IMR-90 (cell line): ENCODE data around the gene PRAC2. TPM values are rescaled to one million over a fixed set of nuclear protein-coding genes. Genes with fewer than 3 reads are reported as not detected.

Experiments
- ATAC-seq: fragments of 200-7000 bp; cut with Tn5 transposase; 2 replicates; pipeline ENCODE4 v1.9.1; 2020; ENCODE audit warnings: low read depth, mild to moderate bottlenecking, moderate library complexity
- BruUV-seq: library from RNA; stranded (reverse); fragments of 400-500 nt; replicated peaks from 2 replicates; lab custom pipeline; 2021; lab: Mats Ljungman, UMichigan
- CTCF ChIA-PET: fragments of 300-600 bp; formaldehyde crosslinking; extraction: SDS; loops from one replicate; lab custom pipeline; 2021; ENCODE audit warnings: antibody characterized with exemption; lab: Yijun Ruan, JAX
- POLR2A ChIA-PET: fragments of 300-600 bp; sonication (Branson Sonifier 250); formaldehyde crosslinking; loops from one replicate; lab custom pipeline; 2022; ENCODE audit warnings: antibody characterized with exemption; ENCODE audit not compliant: unreplicated experiment; lab: Charles Lee
- DNase-seq: peaks from one replicate; pipeline ENCODE4 v3.0.0; 2013
- H2AFZ ChIP-seq: replicated peaks from 2 replicates; pipeline ENCODE3; 2013; ENCODE audit warnings: low read length, mild to moderate bottlenecking; ENCODE audit not compliant: poor library complexity
- H2AK5ac ChIP-seq: 2 replicates; pipeline ENCODE4 v1.6.1; 2013; ENCODE audit warnings: low read depth, low read length, inconsistent platforms
- H2AK9ac ChIP-seq: replicated peaks from 2 replicates; pipeline ENCODE3; 2013; ENCODE audit warnings: mild to moderate bottlenecking, low read depth, low read length, moderate library complexity; ENCODE audit not compliant: poor library complexity
- H2BK120ac ChIP-seq: 2 replicates; pipeline ENCODE4 v1.6.1; 2013; ENCODE audit warnings: low read depth, low read length, inconsistent platforms
- H2BK15ac ChIP-seq: 3 replicates; pipeline ENCODE4 v1.6.1; 2013; ENCODE audit warnings: low read depth, low read length, inconsistent platforms
- H2BK20ac ChIP-seq: 2 replicates; pipeline ENCODE4 v1.6.1; 2013; ENCODE audit warnings: low read depth, mild to moderate bottlenecking, inconsistent platforms, low read length, moderate library complexity
- H2BK5ac ChIP-seq: 2 replicates; pipeline ENCODE4 v1.6.1; 2013; ENCODE audit warnings: mild to moderate bottlenecking, low read depth, low read length, inconsistent platforms; ENCODE audit not compliant: poor library complexity, severe bottlenecking
- H3K14ac ChIP-seq: replicated peaks from 2 replicates; pipeline ENCODE4 v1.6.1; 2013; ENCODE audit warnings: low read depth, low read length, inconsistent platforms
- H3K18ac ChIP-seq: 2 replicates; pipeline ENCODE4 v1.6.1; 2013; ENCODE audit warnings: low read depth, low read length, control low read depth
- H3K23ac ChIP-seq: 2 replicates; pipeline ENCODE4 v1.6.1; 2013; ENCODE audit warnings: low read depth, low read length, inconsistent platforms
- H3K27ac ChIP-seq: 2 replicates; pipeline ENCODE4 v1.5.1; 2013; ENCODE audit warnings: mild to moderate bottlenecking, control low read depth, low read length; ENCODE audit not compliant: insufficient read depth
- H3K27me3 ChIP-seq: 2 replicates; pipeline ENCODE4 v1.6.1; 2013; ENCODE audit warnings: low read length; ENCODE audit not compliant: control insufficient read depth, insufficient read depth
- H3K36me3 ChIP-seq: 2 replicates; pipeline ENCODE4 v1.6.1; 2013; ENCODE audit warnings: low read length, mixed read lengths; ENCODE audit not compliant: control insufficient read depth, insufficient read depth
- H3K4ac ChIP-seq: 2 replicates; pipeline ENCODE4 v1.6.1; 2013; ENCODE audit warnings: low read depth, low read length, inconsistent platforms
- H3K4me1 ChIP-seq: 2 replicates; pipeline ENCODE4 v1.6.1; 2013; ENCODE audit warnings: low read length, mixed read lengths; ENCODE audit not compliant: control insufficient read depth, insufficient read depth
- H3K4me2 ChIP-seq: 2 replicates; pipeline ENCODE4 v1.6.1; 2013; ENCODE audit warnings: low read depth, mild to moderate bottlenecking, control low read depth, low read length, moderate library complexity
- H3K4me3 ChIP-seq: 2 replicates; pipeline ENCODE4 v1.5.1; 2013; ENCODE audit warnings: low read depth, mild to moderate bottlenecking, control low read depth, low read length, moderate library complexity; ENCODE audit not compliant: insufficient read depth
- H3K56ac ChIP-seq: 2 replicates; pipeline ENCODE4 v1.6.1; 2013; ENCODE audit warnings: low read length, inconsistent platforms; ENCODE audit not compliant: insufficient read depth; ENCODE audit errors: extremely low read depth
- H3K79me1 ChIP-seq, 2 experiments: 2 replicates each; pipeline ENCODE4 v1.6.1; 2013; ENCODE audit warnings: low read length in 2 of 2, inconsistent platforms in 1 of 2, low read depth in 1 of 2
- H3K9ac ChIP-seq: 2 replicates; pipeline ENCODE4 v1.6.1; 2013; ENCODE audit warnings: low read depth, low read length, control low read depth
- H3K9me1 ChIP-seq: 2 replicates; pipeline ENCODE4 v1.6.1; 2013; ENCODE audit warnings: low read length, inconsistent platforms; ENCODE audit not compliant: insufficient read depth
- H3K9me3 ChIP-seq: 2 replicates; pipeline ENCODE4 v1.6.1; 2013; ENCODE audit warnings: low read length; ENCODE audit not compliant: control insufficient read depth, insufficient read depth
- H4K20me1 ChIP-seq: 2 replicates; pipeline ENCODE4 v1.6.1; 2013; ENCODE audit warnings: low read length, inconsistent platforms; ENCODE audit not compliant: insufficient read depth
- H4K5ac ChIP-seq: 2 replicates; pipeline ENCODE4 v1.6.1; 2013; ENCODE audit warnings: mild to moderate bottlenecking, low read depth, low read length, control low read depth
- H4K8ac ChIP-seq, 2 experiments: 2 replicates each; pipeline ENCODE4 v1.6.1; 2013; ENCODE audit warnings: low read depth in 2 of 2, low read length in 2 of 2, control low read depth in 1 of 2, inconsistent platforms in 1 of 2
- H4K91ac ChIP-seq: 2 replicates; pipeline ENCODE4 v1.6.1; 2013; ENCODE audit warnings: low read depth, low read length, inconsistent platforms; ENCODE audit not compliant: insufficient read depth
- BHLHE40 ChIP-seq: fragments of 150-350 bp; IDR thresholded peaks from 2 replicates; pipeline ENCODE4 v1.6.1; 2016; ENCODE audit warnings: mild to moderate bottlenecking, low read depth, low read length
- CEBPB ChIP-seq: IDR thresholded peaks from 2 replicates; pipeline ENCODE4 v1.6.1; 2012; ENCODE audit warnings: low read depth, low read length, improper control_type of control experiment
- CHD1 ChIP-seq: IDR thresholded peaks from 2 replicates; pipeline ENCODE4 v1.6.1; 2012; ENCODE audit warnings: low read depth, low read length, improper control_type of control experiment
- FOS ChIP-seq: fragments of 150-350 bp; IDR thresholded peaks from 2 replicates; pipeline ENCODE4 v1.6.1; 2016; ENCODE audit warnings: low read depth, low read length
- MAFK ChIP-seq: IDR thresholded peaks from 2 replicates; pipeline ENCODE4 v1.6.1; 2012; ENCODE audit warnings: low read depth, low read length, improper control_type of control experiment
- MAZ ChIP-seq: IDR thresholded peaks from 2 replicates; pipeline ENCODE4 v1.6.1; 2012; ENCODE audit warnings: low read depth, mild to moderate bottlenecking, low read length, improper control_type of control experiment, moderate library complexity, borderline replicate concordance
- MXI1 ChIP-seq: IDR thresholded peaks from 2 replicates; pipeline ENCODE4 v1.6.1; 2012; ENCODE audit warnings: low read depth, mild to moderate bottlenecking, low read length, moderate library complexity, borderline replicate concordance
- NFE2L2 ChIP-seq: fragments of 150-350 bp; IDR thresholded peaks from 2 replicates; pipeline ENCODE4 v1.6.1; 2016; ENCODE audit warnings: low read depth, mild to moderate bottlenecking, low read length
- POLR2A ChIP-seq: IDR thresholded peaks from 2 replicates; pipeline ENCODE4 v1.6.1; 2012; ENCODE audit warnings: mild to moderate bottlenecking, low read depth, low read length
- RAD21 ChIP-seq: IDR thresholded peaks from 2 replicates; pipeline ENCODE4 v1.6.1; 2012; ENCODE audit warnings: low read length, improper control_type of control experiment
- RCOR1 ChIP-seq: IDR thresholded peaks from 2 replicates; pipeline ENCODE4 v1.6.1; 2012; ENCODE audit warnings: mild to moderate bottlenecking, low read length, improper control_type of control experiment; ENCODE audit not compliant: insufficient replicate concordance
- RFX5 ChIP-seq: IDR thresholded peaks from 2 replicates; pipeline ENCODE4 v1.8.0; 2012; ENCODE audit warnings: low read depth, mild to moderate bottlenecking, low read length, moderate library complexity
- SMC3 ChIP-seq: fragments of 150-350 bp; IDR thresholded peaks from 2 replicates; pipeline ENCODE4 v1.6.1; 2016; ENCODE audit warnings: low read depth, mild to moderate bottlenecking, antibody characterized with exemption, low read length, moderate library complexity
- USF2 ChIP-seq: fragments of 150-350 bp; IDR thresholded peaks from 2 replicates; pipeline ENCODE4 v1.6.1; 2017; ENCODE audit warnings: mild to moderate bottlenecking, antibody characterized with exemption, low read length, low read depth
- WGBS, 2 experiments: methylation state at CpG; one replicate each; pipeline versions ENCODE4 v1.1.5 to v1.1.7; 2013; ENCODE audit warnings: missing lambda C conversion rate in 2 of 2; ENCODE audit not compliant: insufficient read length in 1 of 2; ENCODE audit errors: extremely low coverage in 2 of 2; 5-methylcytosine and 5-hydroxymethylcytosine counted together
- dilution Hi-C: fragments of 300-500 bp; cut with HindIII; formaldehyde crosslinking; loops from one replicate; pipeline ENCODE4 v1.14.3; 2018; ENCODE audit warnings: low sequenced_read_pairs; ENCODE audit not compliant: unreplicated experiment
- in situ Hi-C: fragments of 300-500 bp; cut with MboI; formaldehyde crosslinking; loops from 3 replicates; pipeline ENCODE4 v1.14.3; 2019; ENCODE audit warnings: low sequenced_read_pairs, inconsistent platforms, mixed read lengths
- intact Hi-C: fragments of 100-400 bp; cut with micrococcal nuclease; formaldehyde crosslinking; loops from 2 replicates; pipeline ENCODE4 v1.10.0; 2022
- polyA plus RNA-seq, 3 experiments: library from polyadenylated mRNA; depleted of rRNA; stranded (reverse); fragments of >200 nt; gene quantifications; 2 replicates each; pipeline ENCODE4 v1.2.3, GENCODE V29; 2012; ENCODE audit warnings: low replicate concordance in 1 of 3
- total RNA-seq: library from RNA; depleted of rRNA; stranded (reverse); fragments of >200 nt; gene quantifications from 2 replicates; pipeline ENCODE4 v1.2.3, GENCODE V29; 2012
- TF ChIP-seq, protein P1 (sequence below): conservative IDR thresholded peaks from 2 replicates; pipeline ENCODE4 v1.5.1; 2012; ENCODE audit warnings: mild to moderate bottlenecking, low read depth, low read length, improper control_type of control experiment
- TF ChIP-seq, protein P2 (sequence below): fragments of 150-350 bp; IDR thresholded peaks from 2 replicates; pipeline ENCODE4 v1.6.1; 2016; ENCODE audit warnings: low read depth, mild to moderate bottlenecking, low read length, moderate library complexity, borderline replicate concordance

PRAC2 gene
- total and polyA plus RNA-seq, 2 of the 4 experiments (the other 2 are of a cell fraction): not detected

DNA sequence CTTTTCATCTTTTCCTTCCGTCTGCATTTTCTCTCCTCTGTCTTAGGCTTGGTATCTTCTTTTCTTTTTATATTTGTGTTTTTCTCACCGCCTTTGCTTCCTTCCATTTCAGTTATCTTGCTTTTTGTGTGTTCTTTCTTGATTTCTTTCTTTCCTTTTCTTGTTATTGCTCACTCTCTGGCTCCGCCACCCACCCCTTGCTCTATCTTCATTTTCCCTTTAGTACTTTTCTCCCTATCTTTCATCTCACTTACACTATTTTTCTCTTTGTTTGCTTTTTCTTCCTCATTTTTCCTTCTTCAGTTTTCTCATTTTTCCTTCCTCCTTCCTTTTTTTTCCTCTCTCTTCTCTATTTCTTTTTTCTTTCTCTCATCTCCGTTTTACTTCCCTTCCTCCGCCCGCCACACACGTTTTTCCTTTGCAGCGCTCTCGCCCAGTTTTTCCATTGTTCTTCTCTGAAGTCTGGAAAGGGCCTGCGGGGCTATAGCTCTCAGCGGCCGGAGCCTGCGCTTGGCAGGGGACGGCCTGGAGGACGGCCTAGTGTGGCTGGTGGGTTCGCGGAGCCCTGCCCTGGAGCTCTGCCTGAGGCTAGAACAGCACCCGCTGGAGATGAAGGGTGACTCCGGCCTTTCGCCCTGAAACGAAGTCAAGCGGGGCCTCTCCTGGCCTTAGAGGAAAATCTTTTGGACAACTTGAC lies 10.8 kb downstream of the PRAC2 start:
- peaks cover 6% of the 10 kb centered on the region for H3K9me3 ChIP-seq
- H2BK5ac ChIP-seq: no peak overlapping the region
- H3K4ac ChIP-seq: no peak overlapping the region
- no peak overlapping the region for H2BK15ac ChIP-seq
- no peak overlapping the region for H3K18ac ChIP-seq
- ChIA-PET CTCF (no interaction called here), POLR2A (no interaction called here)
- no peak overlapping the region for H2BK120ac ChIP-seq
- in situ Hi-C loops (loop anchor here (10.0 kb wide), 1 partner anchor 51 kb away; no protein-coding TSS in a partner anchor), dilution Hi-C loops (no loop called here), intact Hi-C loops (no loop called here)
- no peaks in the 10 kb centered on the region for H3K79me1 ChIP-seq
- H3K9ac ChIP-seq: no peak overlapping the region
- 17% methylated on average over 7 of the region's 22 CpGs; no CpG with 5 or more reads in 1 of the 2 experiments for WGBS, 2 experiments
- no peak overlapping the region for H3K14ac ChIP-seq
- no peak overlapping the region for H4K91ac ChIP-seq
- H3K4me3 ChIP-seq: no peak overlapping the region
- no peaks in the 10 kb centered on the region for H3K9me1 ChIP-seq
- no peak for ATAC-seq
- no peak overlapping the region for H2AK5ac ChIP-seq
- H3K27ac ChIP-seq: no peak overlapping the region
- no peak overlapping the region for H4K8ac ChIP-seq
- no peak overlapping the region for H3K23ac ChIP-seq
- no TSS peak for BruUV-seq
- no peak overlapping the region for H3K4me2 ChIP-seq
- no peaks in the 10 kb centered on the region for H3K4me1 ChIP-seq
- H2AK9ac ChIP-seq: no peak overlapping the region
- no peak overlapping the region for H2BK20ac ChIP-seq
- TF ChIP-seq NFE2L2: no peak
- no peak for TF ChIP-seq MAZ
- no peak for TF ChIP-seq POLR2A
- no peak for TF ChIP-seq CHD1
- no peak for TF ChIP-seq MAFK
- TF ChIP-seq USF2: no peak
- no peak for TF ChIP-seq RCOR1
- TF ChIP-seq, protein P1, sequence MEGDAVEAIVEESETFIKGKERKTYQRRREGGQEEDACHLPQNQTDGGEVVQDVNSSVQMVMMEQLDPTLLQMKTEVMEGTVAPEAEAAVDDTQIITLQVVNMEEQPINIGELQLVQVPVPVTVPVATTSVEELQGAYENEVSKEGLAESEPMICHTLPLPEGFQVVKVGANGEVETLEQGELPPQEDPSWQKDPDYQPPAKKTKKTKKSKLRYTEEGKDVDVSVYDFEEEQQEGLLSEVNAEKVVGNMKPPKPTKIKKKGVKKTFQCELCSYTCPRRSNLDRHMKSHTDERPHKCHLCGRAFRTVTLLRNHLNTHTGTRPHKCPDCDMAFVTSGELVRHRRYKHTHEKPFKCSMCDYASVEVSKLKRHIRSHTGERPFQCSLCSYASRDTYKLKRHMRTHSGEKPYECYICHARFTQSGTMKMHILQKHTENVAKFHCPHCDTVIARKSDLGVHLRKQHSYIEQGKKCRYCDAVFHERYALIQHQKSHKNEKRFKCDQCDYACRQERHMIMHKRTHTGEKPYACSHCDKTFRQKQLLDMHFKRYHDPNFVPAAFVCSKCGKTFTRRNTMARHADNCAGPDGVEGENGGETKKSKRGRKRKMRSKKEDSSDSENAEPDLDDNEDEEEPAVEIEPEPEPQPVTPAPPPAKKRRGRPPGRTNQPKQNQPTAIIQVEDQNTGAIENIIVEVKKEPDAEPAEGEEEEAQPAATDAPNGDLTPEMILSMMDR: no peak
- no peak for TF ChIP-seq RFX5
- TF ChIP-seq BHLHE40: no peak
- no peak for TF ChIP-seq FOS
- TF ChIP-seq CEBPB: no peak
- TF ChIP-seq MXI1: no peak
- TF ChIP-seq, protein P2, sequence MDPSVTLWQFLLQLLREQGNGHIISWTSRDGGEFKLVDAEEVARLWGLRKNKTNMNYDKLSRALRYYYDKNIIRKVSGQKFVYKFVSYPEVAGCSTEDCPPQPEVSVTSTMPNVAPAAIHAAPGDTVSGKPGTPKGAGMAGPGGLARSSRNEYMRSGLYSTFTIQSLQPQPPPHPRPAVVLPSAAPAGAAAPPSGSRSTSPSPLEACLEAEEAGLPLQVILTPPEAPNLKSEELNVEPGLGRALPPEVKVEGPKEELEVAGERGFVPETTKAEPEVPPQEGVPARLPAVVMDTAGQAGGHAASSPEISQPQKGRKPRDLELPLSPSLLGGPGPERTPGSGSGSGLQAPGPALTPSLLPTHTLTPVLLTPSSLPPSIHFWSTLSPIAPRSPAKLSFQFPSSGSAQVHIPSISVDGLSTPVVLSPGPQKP: no peak
- TF ChIP-seq SMC3: no peak
- TF ChIP-seq RAD21: no peak
- no peaks in the 10 kb centered on the region for H3K36me3 ChIP-seq
- H4K20me1 ChIP-seq: no peaks in the 10 kb centered on the region
- H3K27me3 ChIP-seq: peaks cover 95% of the 10 kb centered on the region
- no peak overlapping the region for H4K5ac ChIP-seq
- DNase-seq: no peak
- H2AFZ ChIP-seq: no peak overlapping the region
- H3K56ac ChIP-seq: no peak overlapping the region
